Caco-2 (cell line): ENCODE data around the gene SCO1. TPM values are rescaled to one million over a fixed set of nuclear protein-coding genes. Genes with fewer than 3 reads are reported as not detected.
A peak's percentile ranks its signal among the peaks of the same experiment; 100 is the strongest.
"Not testable (repeated sequence)": the region's sequence is repeated elsewhere in the genome, so short reads cannot be mapped to it uniquely, and the experiment has no call there.

ENCODE experiments used
- BruUV-seq: library from RNA; stranded (reverse); fragments of 400-500 nt; replicated peaks from 2 replicates; lab custom pipeline; 2021; lab: Mats Ljungman, UMichigan
- CTCF ChIA-PET: fragments of 300-600 bp; sonication (Branson Sonifier 250); formaldehyde crosslinking; loops from one replicate; lab custom pipeline; 2022; ENCODE audit warnings: antibody characterized with exemption; lab: Charles Lee
- POLR2A ChIA-PET: fragments of 300-600 bp; sonication (Branson Sonifier 250); formaldehyde crosslinking; loops from one replicate; lab custom pipeline; 2022; ENCODE audit warnings: antibody characterized with exemption; lab: Charles Lee
- DNase-seq, 2 experiments: peaks; one replicate each; pipeline versions ENCODE4 v3.0.0 to v3.0.0-alpha.2; 2020 to 2022
- H3K27me3 ChIP-seq: replicated peaks from 2 replicates; pipeline ENCODE4 v1.6.0; 2011; ENCODE audit warnings: low read length; ENCODE audit not compliant: control insufficient read depth, insufficient read depth
- H3K36me3 ChIP-seq: 2 replicates; pipeline ENCODE4 v1.5.1; 2011; ENCODE audit warnings: low read length; ENCODE audit not compliant: control insufficient read depth, insufficient read depth
- H3K4me1 ChIP-seq: fragments of 250-450 bp; sonication (Bioruptor Pico); 2 replicates; pipeline ENCODE4 v1.5.1; 2020; ENCODE audit warnings: mild to moderate bottlenecking
- H3K4me3 ChIP-seq: 2 replicates; pipeline ENCODE4 v1.5.1; 2011; ENCODE audit warnings: low read depth, mild to moderate bottlenecking, control low read depth, low read length
- H3K9me3 ChIP-seq: fragments of 250-450 bp; sonication (Bioruptor Pico); 2 replicates; pipeline ENCODE4 v1.5.1; 2020; ENCODE audit warnings: mild to moderate bottlenecking, moderate library complexity
- H3K27ac Mint-ChIP-seq: one replicate; pipeline ENCODE4 v1.8.0; 2022; ENCODE audit warnings: mixed read lengths; ENCODE audit not compliant: unreplicated experiment
- H3K27me3 Mint-ChIP-seq: one replicate; pipeline ENCODE4 v1.8.0; 2022; ENCODE audit warnings: mixed read lengths; ENCODE audit not compliant: insufficient read depth, unreplicated experiment
- H3K36me3 Mint-ChIP-seq: one replicate; pipeline ENCODE4 v1.8.0; 2022; ENCODE audit warnings: mild to moderate bottlenecking, mixed read lengths; ENCODE audit not compliant: insufficient read depth, unreplicated experiment
- H3K4me1 Mint-ChIP-seq: one replicate; pipeline ENCODE4 v1.8.0; 2022; ENCODE audit warnings: low read depth, mixed read lengths; ENCODE audit not compliant: unreplicated experiment
- H3K4me3 Mint-ChIP-seq: one replicate; pipeline ENCODE4 v1.8.0; 2022; ENCODE audit warnings: mild to moderate bottlenecking, moderate library complexity, mixed read lengths; ENCODE audit not compliant: unreplicated experiment
- H3K9me3 Mint-ChIP-seq: one replicate; pipeline ENCODE4 v1.8.0; 2022; ENCODE audit warnings: mixed read lengths; ENCODE audit not compliant: unreplicated experiment
- CTCF ChIP-seq, 2 experiments: fragments of 200-600 bp in 1 of 2; IDR thresholded peaks; 1 replicate in 1 of 2; 2 replicates in 1 of 2; pipeline versions ENCODE4 v1.5.1 to v1.8.0; 2011 to 2022; ENCODE audit warnings: antibody characterized with exemption in 1 of 2, control low read depth in 1 of 2, inconsistent platforms in 1 of 2, low read depth in 1 of 2, low read length in 1 of 2, mild to moderate bottlenecking in 1 of 2, moderate library complexity in 1 of 2; ENCODE audit not compliant: insufficient read depth in 1 of 2, severe bottlenecking in 1 of 2, unreplicated experiment in 1 of 2
- intact Hi-C: fragments of 100-400 bp; cut with micrococcal nuclease; formaldehyde crosslinking; loops from one replicate; pipeline ENCODE4 v1.10.0; 2022; ENCODE audit not compliant: unreplicated experiment
- total RNA-seq: library from RNA; stranded (reverse); gene quantifications from 2 replicates; pipeline ENCODE4 v1.2.3, GENCODE V29; 2022

The SCO1 gene
- total RNA-seq, 1 experiment from 2014 or later = 26.3 TPM

- ChIA-PET CTCF (no interaction called here), POLR2A (no interaction called here)
- H3K27me3 Mint-ChIP-seq = no peaks in the 10 kb centered on the region
- no peak for TF ChIP-seq CTCF (IDR thresholded peaks at IDR 0.05; ENCODE audit: insufficient read depth in 1 of 2, low read depth in 1 of 2, low read length in 1 of 2, severe bottlenecking in 1 of 2, unreplicated experiment in 1 of 2)
- Histone ChIP-seq H3K27me3 (no peaks in the 10 kb centered on the region), H3K4me3 (no peak overlapping the region), H3K9me3 (no peaks in the 10 kb centered on the region), H3K4me1 (no peaks in the 10 kb centered on the region), H3K36me3 (no peaks in the 10 kb centered on the region)
- no peak for DNase-seq
- H3K36me3 Mint-ChIP-seq = no peaks in the 10 kb centered on the region
- BruUV-seq = no TSS peak
- intact Hi-C loops = no loop called here
- H3K4me1 Mint-ChIP-seq = no peaks in the 10 kb centered on the region
- no peak overlapping the region for H3K27ac Mint-ChIP-seq
- no peak overlapping the region for H3K4me3 Mint-ChIP-seq
- H3K9me3 Mint-ChIP-seq = no peaks in the 10 kb centered on the region
These were observed 2.5 kb upstream of the SCO1 start for GRCh38 chr17:10699856-10700255.

- Mint-ChIP-seq H3K4me1 (no peaks in the 10 kb centered on the region), H3K36me3 (peaks cover 11% of the 10 kb centered on the region), H3K27ac (peak overlapping the region; percentile 42), H3K27me3 (no peaks in the 10 kb centered on the region), H3K4me3 (peak overlapping the region; percentile 72), H3K9me3 (no peaks in the 10 kb centered on the region)
- H3K27me3 ChIP-seq = no peaks in the 10 kb centered on the region
- ChIA-PET CTCF (no interaction called here), POLR2A (no interaction called here)
- H3K4me3 ChIP-seq = peak overlapping the region; percentile 82
- TF ChIP-seq CTCF (IDR thresholded peaks at IDR 0.05; ENCODE audit: insufficient read depth in 1 of 2, low read depth in 1 of 2, low read length in 1 of 2, severe bottlenecking in 1 of 2, unreplicated experiment in 1 of 2) = no peak
- TSS peak; percentile 68 for BruUV-seq
- intact Hi-C loops = no loop called here
- no peaks in the 10 kb centered on the region for H3K9me3 ChIP-seq
- no peaks in the 10 kb centered on the region for H3K4me1 ChIP-seq
- DNase-seq = no peak
- no peaks in the 10 kb centered on the region for H3K36me3 ChIP-seq
These were observed 924 bp upstream of the SCO1 start for GRCh38 chr17:10698096-10698818.

- H3K9me3 Mint-ChIP-seq, H3K27me3 Mint-ChIP-seq, H3K36me3 ChIP-seq, BruUV-seq, CTCF ChIA-PET, H3K9me3 ChIP-seq, POLR2A ChIA-PET, H3K4me1 Mint-ChIP-seq, DNase-seq, H3K27me3 ChIP-seq, H3K4me1 ChIP-seq, intact Hi-C loops, H3K27ac Mint-ChIP-seq: not testable (repeated sequence)
- Mint-ChIP-seq H3K4me3 (peak overlapping the region; percentile 72), H3K36me3 (peaks cover 18% of the 10 kb centered on the region)
- peak overlapping the region; percentile 82 for H3K4me3 ChIP-seq
These were observed 1.4 kb downstream of the SCO1 start for GRCh38 chr17:10695875-10696407.
